CD14-positive monocyte (primary cell): ENCODE measurements around the gene PCA3. TPM values are rescaled to one million over a fixed set of nuclear protein-coding genes. Genes with fewer than 3 reads are reported as not detected.

Source experiments
- DNase-seq, 3 donors: peaks; one replicate each; pipeline ENCODE4 v3.0.0-alpha.2; 2011 to 2022
- H2AFZ ChIP-seq: 2 replicates; pipeline ENCODE4 v1.6.0; 2012; ENCODE audit warnings: mild to moderate bottlenecking, low read depth, low read length, inconsistent platforms; ENCODE audit not compliant: insufficient read depth, poor library complexity, severe bottlenecking
- H3K27ac ChIP-seq, 2 donors: 1 replicate in 1 of 2; 2 replicates in 1 of 2; pipeline ENCODE4 v1.5.1; 2012 to 2013; ENCODE audit warnings: low read length in 2 of 2, control low read depth in 1 of 2, inconsistent platforms in 1 of 2, low read depth in 1 of 2, mild to moderate bottlenecking in 1 of 2
- H3K27me3 ChIP-seq, 2 donors: one replicate each; pipeline versions ENCODE4 v1.6.0 to v1.6.1; 2011 to 2013; ENCODE audit warnings: low read length in 2 of 2; ENCODE audit not compliant: control insufficient read depth in 2 of 2, insufficient read depth in 2 of 2
- H3K36me3 ChIP-seq, 2 donors: replicated peaks in 1 of 2; 1 replicate in 1 of 2; 2 replicates in 1 of 2; pipeline versions ENCODE4 v1.5.1 to v1.6.1; 2012 to 2013; ENCODE audit warnings: low read length in 2 of 2, control low read depth in 1 of 2, inconsistent platforms in 1 of 2, mild to moderate bottlenecking in 1 of 2; ENCODE audit not compliant: insufficient read depth in 2 of 2, control insufficient read depth in 1 of 2
- H3K4me1 ChIP-seq, 2 donors: 1 replicate in 1 of 2; 2 replicates in 1 of 2; pipeline versions ENCODE4 v1.5.1 to v1.6.1; 2012 to 2013; ENCODE audit warnings: low read length in 2 of 2, control low read depth in 1 of 2, inconsistent platforms in 1 of 2, mild to moderate bottlenecking in 1 of 2, moderate library complexity in 1 of 2; ENCODE audit not compliant: insufficient read depth in 2 of 2, control insufficient read depth in 1 of 2
- H3K4me2 ChIP-seq: replicated peaks from 2 replicates; pipeline ENCODE3; 2012; ENCODE audit warnings: low read length, moderate library complexity, mild to moderate bottlenecking; ENCODE audit not compliant: poor library complexity, severe bottlenecking; ENCODE audit errors: extremely low read depth
- H3K4me3 ChIP-seq, 3 experiments: fragments of 200-600 bp in 1 of 3; sonication (generic) in 1 of 3; replicated peaks in 1 of 3; 1 replicate in 2 of 3; 2 replicates in 1 of 3; pipeline ENCODE4 v1.5.1; 2011 to 2013; ENCODE audit warnings: low read length in 3 of 3, mild to moderate bottlenecking in 3 of 3, control low read depth in 2 of 3, low read depth in 2 of 3, inconsistent platforms in 1 of 3, moderate library complexity in 1 of 3
- H3K79me2 ChIP-seq: 2 replicates; pipeline ENCODE4 v1.6.0; 2012; ENCODE audit warnings: mild to moderate bottlenecking, control low read depth, inconsistent platforms, low read length, moderate library complexity; ENCODE audit not compliant: insufficient read depth
- H3K9ac ChIP-seq: 2 replicates; pipeline ENCODE4 v1.6.0; 2017; ENCODE audit warnings: low read length, mild to moderate bottlenecking; ENCODE audit not compliant: insufficient read depth, poor library complexity, severe bottlenecking
- H3K9me3 ChIP-seq, 2 donors: replicated peaks in 1 of 2; 1 replicate in 1 of 2; 2 replicates in 1 of 2; pipeline versions ENCODE4 v1.5.1 to v1.6.1; 2012 to 2013; ENCODE audit warnings: low read length in 2 of 2, control low read depth in 1 of 2; ENCODE audit not compliant: control insufficient read depth in 1 of 2, insufficient read depth in 1 of 2
- H4K20me1 ChIP-seq: 2 replicates; pipeline ENCODE4 v1.6.0; 2012; ENCODE audit warnings: mild to moderate bottlenecking, low read length, control low read depth, moderate library complexity; ENCODE audit not compliant: insufficient read depth
- H3K27ac Mint-ChIP-seq, 7 donors: one replicate each; pipeline ENCODE4 v1.8.0; 2020; ENCODE audit warnings: mild to moderate bottlenecking in 7 of 7, mixed read lengths in 7 of 7, moderate library complexity in 6 of 7, inconsistent platforms in 2 of 7
- H3K27me3 Mint-ChIP-seq, 3 donors: one replicate each; pipeline ENCODE4 v1.8.0; 2021 to 2022; ENCODE audit warnings: low read depth in 3 of 3, mild to moderate bottlenecking in 3 of 3, mixed read lengths in 3 of 3, moderate library complexity in 3 of 3, inconsistent platforms in 1 of 3
- H3K36me3 Mint-ChIP-seq, 2 donors: one replicate each; pipeline ENCODE4 v1.8.0; 2020; ENCODE audit warnings: mixed read lengths in 2 of 2, inconsistent platforms in 1 of 2, mild to moderate bottlenecking in 1 of 2
- H3K4me1 Mint-ChIP-seq: one replicate; pipeline ENCODE4 v1.8.0; 2020; ENCODE audit warnings: mild to moderate bottlenecking, mixed read lengths
- H3K4me3 Mint-ChIP-seq, 2 donors: one replicate each; pipeline ENCODE4 v1.8.0; 2020; ENCODE audit warnings: mild to moderate bottlenecking in 2 of 2, mixed read lengths in 2 of 2, moderate library complexity in 1 of 2
- H3K9me3 Mint-ChIP-seq, 7 donors: one replicate each; pipeline ENCODE4 v1.8.0; 2020 to 2022; ENCODE audit warnings: mixed read lengths in 7 of 7, mild to moderate bottlenecking in 6 of 7, moderate library complexity in 6 of 7, inconsistent platforms in 2 of 7
- WGBS: methylation state at CpG from one replicate; pipeline ENCODE4 v1.1.5; 2013; ENCODE audit warnings: missing lambda C conversion rate; ENCODE audit not compliant: insufficient coverage; 5-methylcytosine and 5-hydroxymethylcytosine counted together
- intact Hi-C, 2 donors: fragments of 100-400 bp; cut with micrococcal nuclease; formaldehyde crosslinking; loops; one replicate each; pipeline versions ENCODE4 v1.15.0 to v1.15.1; 2023
- polyA plus RNA-seq, 3 donors: library from polyadenylated mRNA; depleted of rRNA in 1 of 3; unstranded in 2 of 3; stranded (reverse) in 1 of 3; fragments of 300-500 nt in 2 of 3; fragments of >200 nt in 1 of 3; fragmentation: Illumina TruSeq in 2 of 3; gene quantifications; 1 replicate in 2 of 3; 2 replicates in 1 of 3; pipeline ENCODE4 v1.2.3, GENCODE V29; 2012 to 2021
- TF ChIP-seq, protein P1 (sequence below): fragments of 200-600 bp; IDR thresholded peaks from one replicate; pipeline ENCODE4 v1.8.0; 2022; ENCODE audit warnings: antibody characterized with exemption, mild to moderate bottlenecking

Gene PCA3
- polyA plus RNA-seq, 3 donors: 0.04 TPM; not detected in 2

DNA sequence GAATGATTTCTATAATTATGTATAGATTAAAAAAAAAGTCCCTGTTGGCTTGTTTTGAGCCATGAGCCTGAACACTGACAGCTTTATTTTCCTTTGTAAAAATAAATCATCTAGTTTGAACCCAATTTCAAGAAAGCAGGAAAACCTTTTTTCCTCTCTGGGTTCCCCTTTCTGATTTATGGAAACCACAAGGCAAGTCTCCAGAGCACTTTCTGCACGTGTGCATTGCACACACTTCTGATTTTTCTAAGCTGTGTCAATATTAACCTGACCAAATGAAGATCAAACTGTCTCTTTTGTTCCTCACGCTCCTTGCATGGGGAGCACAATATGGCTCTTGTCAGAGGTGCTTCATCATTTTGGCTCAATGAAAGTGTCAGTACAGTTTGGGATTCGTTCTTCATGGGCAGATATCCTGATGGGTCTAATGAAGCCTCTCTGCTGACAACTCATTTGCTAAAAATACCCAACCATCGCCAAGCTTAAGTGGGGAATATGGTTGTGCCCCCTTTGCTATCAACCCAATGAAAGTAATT is 39.2 kb upstream of the PCA3 start:
- no peaks in the 10 kb centered on the region for H3K79me2 ChIP-seq
- WGBS: 0% methylated on average over 2 of the region's 4 CpGs
- no peak overlapping the region for H3K4me3 ChIP-seq
- H3K27ac Mint-ChIP-seq: no peak overlapping the region
- TF ChIP-seq, protein P1, sequence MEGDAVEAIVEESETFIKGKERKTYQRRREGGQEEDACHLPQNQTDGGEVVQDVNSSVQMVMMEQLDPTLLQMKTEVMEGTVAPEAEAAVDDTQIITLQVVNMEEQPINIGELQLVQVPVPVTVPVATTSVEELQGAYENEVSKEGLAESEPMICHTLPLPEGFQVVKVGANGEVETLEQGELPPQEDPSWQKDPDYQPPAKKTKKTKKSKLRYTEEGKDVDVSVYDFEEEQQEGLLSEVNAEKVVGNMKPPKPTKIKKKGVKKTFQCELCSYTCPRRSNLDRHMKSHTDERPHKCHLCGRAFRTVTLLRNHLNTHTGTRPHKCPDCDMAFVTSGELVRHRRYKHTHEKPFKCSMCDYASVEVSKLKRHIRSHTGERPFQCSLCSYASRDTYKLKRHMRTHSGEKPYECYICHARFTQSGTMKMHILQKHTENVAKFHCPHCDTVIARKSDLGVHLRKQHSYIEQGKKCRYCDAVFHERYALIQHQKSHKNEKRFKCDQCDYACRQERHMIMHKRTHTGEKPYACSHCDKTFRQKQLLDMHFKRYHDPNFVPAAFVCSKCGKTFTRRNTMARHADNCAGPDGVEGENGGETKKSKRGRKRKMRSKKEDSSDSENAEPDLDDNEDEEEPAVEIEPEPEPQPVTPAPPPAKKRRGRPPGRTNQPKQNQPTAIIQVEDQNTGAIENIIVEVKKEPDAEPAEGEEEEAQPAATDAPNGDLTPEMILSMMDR: no peak
- no peak overlapping the region for H2AFZ ChIP-seq
- no peak overlapping the region for H3K4me2 ChIP-seq
- no peak for DNase-seq
- peaks cover 8% of the 10 kb centered on the region for H3K4me1 Mint-ChIP-seq
- H3K27me3 Mint-ChIP-seq: peaks cover 17 to 25% (median 19%) of the 10 kb centered on the region in 3 donors
- no peak overlapping the region for H3K27ac ChIP-seq
- peaks cover 0 to 6% of the 10 kb centered on the region in 2 donors for H3K27me3 ChIP-seq
- no peaks in the 10 kb centered on the region for H3K36me3 ChIP-seq
- H3K9ac ChIP-seq: no peak overlapping the region
- intact Hi-C loops: no loop called here
- no peaks in the 10 kb centered on the region for H3K9me3 ChIP-seq
- no peaks in the 10 kb centered on the region for H4K20me1 ChIP-seq
- H3K9me3 Mint-ChIP-seq: peaks cover 0 to 2% (median 0%) of the 10 kb centered on the region in 7 donors
- peaks cover 0 to 2% of the 10 kb centered on the region in 2 donors for H3K4me1 ChIP-seq
- no peaks in the 10 kb centered on the region for H3K36me3 Mint-ChIP-seq
- H3K4me3 Mint-ChIP-seq: peak overlapping the region in 1 of 2 donors; percentile 11

DNA sequence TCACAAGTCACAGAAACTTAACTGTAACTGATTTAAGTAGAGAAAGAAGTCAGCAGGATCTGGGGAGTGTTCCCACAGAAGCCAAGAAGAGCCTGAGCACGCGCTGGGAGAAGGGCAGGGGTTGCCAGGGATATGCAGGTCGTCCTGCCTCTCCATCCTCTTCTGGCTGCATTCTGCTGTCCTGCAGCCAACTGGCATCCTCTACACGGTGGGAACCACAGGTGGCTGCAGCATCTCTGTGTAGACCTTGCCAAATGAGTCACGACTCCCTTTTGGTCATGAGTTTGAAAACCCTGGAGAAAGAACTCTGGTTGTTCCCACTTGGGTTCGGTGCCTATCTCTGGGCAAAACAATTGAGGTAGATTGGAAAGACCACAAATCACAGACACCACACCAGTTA is 38.4 kb upstream of the PCA3 start:
- intact Hi-C loops: no loop called here
- H3K36me3 ChIP-seq: no peaks in the 10 kb centered on the region
- Mint-ChIP-seq H3K4me3 (no peak overlapping the region), H3K27ac (no peak overlapping the region), H3K4me1 (peaks cover 9% of the 10 kb centered on the region), H3K36me3 (no peaks in the 10 kb centered on the region), H3K9me3 (peaks cover 0 to 2% (median 0%) of the 10 kb centered on the region in 7 donors), H3K27me3 (peaks cover 17 to 21% (median 17%) of the 10 kb centered on the region in 3 donors)
- no peak overlapping the region for H3K27ac ChIP-seq
- H3K4me2 ChIP-seq: no peak overlapping the region
- H3K9me3 ChIP-seq: no peaks in the 10 kb centered on the region
- 81% methylated on average over 5 of the region's 6 CpGs for WGBS
- TF ChIP-seq, protein P1: no peak
- H3K79me2 ChIP-seq: no peaks in the 10 kb centered on the region
- no peak for DNase-seq
- peaks cover 0 to 6% of the 10 kb centered on the region in 2 donors for H3K27me3 ChIP-seq
- no peak overlapping the region for H3K9ac ChIP-seq
- peaks cover 0 to 2% of the 10 kb centered on the region in 2 donors for H3K4me1 ChIP-seq
- no peak overlapping the region for H2AFZ ChIP-seq
- H3K4me3 ChIP-seq: no peak overlapping the region
- H4K20me1 ChIP-seq: no peaks in the 10 kb centered on the region
